Activated CD8-positive, alpha-beta memory T cell treated with anti-CD3 and anti-CD28 coated beads, Interleukin-2, amount 10 ng/mL, durations not matched to agents 7 days and 5 days (primary cell): ENCODE data around the gene ADAMTSL1. TPM values are rescaled to one million over a fixed set of nuclear protein-coding genes. Genes with fewer than 3 reads are reported as not detected.

ENCODE experiments used
- ATAC-seq: fragments of 150-1000 bp; cut with Tn5 transposase; one replicate; pipeline ENCODE4 v1.10.0; 2021; ENCODE audit warnings: moderate library complexity
- CTCF ChIA-PET: fragments of 350-600 bp; sonication (Branson Sonifier 250); formaldehyde crosslinking; loops from one replicate; lab custom pipeline; 2021; ENCODE audit warnings: antibody characterized with exemption; lab: Charles Lee
- DNase-seq: peaks from one replicate; pipeline ENCODE4 v3.0.0-alpha.2; 2020
- H3K27ac Mint-ChIP-seq: one replicate; pipeline ENCODE4 v1.8.0; 2021; ENCODE audit warnings: mild to moderate bottlenecking, mixed read lengths
- H3K27me3 Mint-ChIP-seq: one replicate; pipeline ENCODE4 v1.8.0; 2021; ENCODE audit warnings: mixed read lengths
- H3K36me3 Mint-ChIP-seq: one replicate; pipeline ENCODE4 v1.8.0; 2021; ENCODE audit warnings: mild to moderate bottlenecking, mixed read lengths
- H3K4me1 Mint-ChIP-seq: one replicate; pipeline ENCODE4 v1.8.0; 2021; ENCODE audit warnings: mixed read lengths
- H3K4me3 Mint-ChIP-seq: one replicate; pipeline ENCODE4 v1.8.0; 2021; ENCODE audit warnings: mild to moderate bottlenecking, moderate library complexity, mixed read lengths
- H3K9me3 Mint-ChIP-seq: one replicate; pipeline ENCODE4 v1.8.0; 2022; ENCODE audit warnings: low read depth, mixed read lengths
- total RNA-seq, 2 experiments: library from RNA; stranded (reverse); gene quantifications; one replicate each; pipeline ENCODE4 v1.2.3, GENCODE V29; 2021

The ADAMTSL1 gene
- total RNA-seq, 2 experiments from 2014 or later = not detected

GRCh38 chr9:18753904-18754303 is 280.0 kb downstream of the ADAMTSL1 start:
- H3K9me3 Mint-ChIP-seq = no peaks in the 10 kb centered on the region
- H3K4me1 Mint-ChIP-seq = no peaks in the 10 kb centered on the region
- no peak overlapping the region for H3K27ac Mint-ChIP-seq
- H3K27me3 Mint-ChIP-seq = no peaks in the 10 kb centered on the region
- CTCF ChIA-PET = no interaction called here
- DNase-seq = no peak
- H3K36me3 Mint-ChIP-seq = no peaks in the 10 kb centered on the region
- ATAC-seq = no peak
- no peak overlapping the region for H3K4me3 Mint-ChIP-seq

DNA sequence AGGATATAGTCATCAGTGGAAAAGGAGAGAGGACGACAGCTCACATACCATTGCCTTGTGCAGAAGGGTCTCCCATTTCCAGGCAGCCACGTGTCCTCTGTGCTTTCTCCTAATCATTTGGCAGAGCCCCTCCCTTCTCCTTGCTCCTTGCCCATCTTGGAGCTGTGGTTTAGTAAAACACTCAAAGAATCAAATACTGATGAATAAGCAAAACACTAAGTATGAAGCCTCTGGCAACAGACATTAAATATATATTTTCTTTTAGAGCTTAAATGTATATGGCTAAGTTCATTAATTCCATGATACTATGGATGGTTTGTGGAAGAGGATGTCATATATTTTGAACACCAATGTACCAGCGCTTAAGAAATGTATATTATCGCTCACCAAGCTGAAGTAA is 280.6 kb downstream of the ADAMTSL1 start:
- H3K4me3 Mint-ChIP-seq = no peak overlapping the region
- no peaks in the 10 kb centered on the region for H3K27me3 Mint-ChIP-seq
- ATAC-seq (no peak), DNase-seq (no peak)
- no peak overlapping the region for H3K27ac Mint-ChIP-seq
- no peaks in the 10 kb centered on the region for H3K36me3 Mint-ChIP-seq
- CTCF ChIA-PET = no interaction called here
- no peaks in the 10 kb centered on the region for H3K4me1 Mint-ChIP-seq
- H3K9me3 Mint-ChIP-seq = no peaks in the 10 kb centered on the region

- Mint-ChIP-seq H3K9me3 (no peaks in the 10 kb centered on the region), H3K4me3 (no peak overlapping the region), H3K4me1 (no peaks in the 10 kb centered on the region), H3K27ac (no peak overlapping the region), H3K36me3 (no peaks in the 10 kb centered on the region), H3K27me3 (no peaks in the 10 kb centered on the region)
- DNase-seq (no peak), ATAC-seq (no peak)
- CTCF ChIA-PET = no interaction called here
These were observed 281.3 kb downstream of the ADAMTSL1 start for GRCh38 chr9:18755263-18755662.

DNA sequence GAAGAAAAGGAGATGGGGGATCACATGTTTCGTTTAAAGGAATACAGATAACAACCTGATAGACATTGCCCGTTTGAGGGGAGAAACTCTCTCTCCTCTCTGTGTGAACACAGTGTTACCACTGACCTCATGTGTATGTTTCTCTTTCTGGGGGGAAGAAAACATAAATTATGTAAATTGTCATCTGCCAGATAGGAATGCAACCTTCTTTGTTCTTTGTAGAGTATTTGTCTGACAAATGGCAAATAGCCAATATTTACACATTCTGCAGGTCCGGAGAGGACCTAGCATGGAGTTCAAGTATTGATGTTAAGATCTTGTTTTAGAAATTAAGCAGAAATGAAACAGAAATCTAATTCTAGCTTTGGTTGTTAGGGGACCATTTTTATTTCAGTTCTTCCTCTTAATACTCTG is 282.8 kb downstream of the ADAMTSL1 start:
- no peak overlapping the region for H3K27ac Mint-ChIP-seq
- DNase-seq (no peak), ATAC-seq (no peak)
- H3K9me3 Mint-ChIP-seq = no peaks in the 10 kb centered on the region
- no peaks in the 10 kb centered on the region for H3K4me1 Mint-ChIP-seq
- CTCF ChIA-PET = no interaction called here
- no peak overlapping the region for H3K4me3 Mint-ChIP-seq
- H3K36me3 Mint-ChIP-seq = no peaks in the 10 kb centered on the region
- no peaks in the 10 kb centered on the region for H3K27me3 Mint-ChIP-seq

DNA sequence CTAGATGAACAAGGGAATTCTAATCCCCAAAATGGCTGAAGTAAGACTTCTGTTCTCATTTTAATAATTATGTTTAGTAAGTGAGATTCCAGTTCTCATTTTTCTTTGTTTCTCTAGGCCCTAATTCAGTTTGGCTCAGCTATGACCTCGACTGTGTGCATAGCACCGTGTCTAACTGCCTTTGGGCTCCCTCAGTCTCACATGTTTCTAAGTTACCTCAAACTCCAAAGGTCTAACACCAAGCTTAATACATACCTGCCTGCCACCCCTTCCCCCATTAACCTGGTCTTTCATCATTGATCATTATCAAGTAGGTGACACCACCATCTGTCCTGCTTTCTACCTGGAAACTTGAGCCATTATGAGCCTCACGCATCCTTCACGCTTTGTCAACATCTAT is 285.9 kb downstream of the ADAMTSL1 start:
- H3K4me3 Mint-ChIP-seq = no peak overlapping the region
- H3K9me3 Mint-ChIP-seq = no peaks in the 10 kb centered on the region
- no peak overlapping the region for H3K27ac Mint-ChIP-seq
- no peaks in the 10 kb centered on the region for H3K27me3 Mint-ChIP-seq
- DNase-seq (no peak), ATAC-seq (no peak)
- H3K36me3 Mint-ChIP-seq = no peaks in the 10 kb centered on the region
- CTCF ChIA-PET = no interaction called here
- no peaks in the 10 kb centered on the region for H3K4me1 Mint-ChIP-seq

GRCh38 chr9:18761742-18762300 is 287.9 kb downstream of the ADAMTSL1 start:
- no peak for ATAC-seq
- Mint-ChIP-seq H3K27ac (no peak overlapping the region), H3K27me3 (peaks cover 3% of the 10 kb centered on the region), H3K9me3 (no peaks in the 10 kb centered on the region), H3K4me3 (no peak overlapping the region), H3K36me3 (no peaks in the 10 kb centered on the region), H3K4me1 (no peaks in the 10 kb centered on the region)
- DNase-seq = no peak
- CTCF ChIA-PET = no interaction called here

- Mint-ChIP-seq H3K27me3 (peaks cover 8% of the 10 kb centered on the region), H3K27ac (no peak overlapping the region), H3K36me3 (no peaks in the 10 kb centered on the region), H3K4me1 (no peaks in the 10 kb centered on the region), H3K4me3 (no peak overlapping the region), H3K9me3 (no peaks in the 10 kb centered on the region)
- ATAC-seq (no peak), DNase-seq (no peak)
- CTCF ChIA-PET = no interaction called here
These were observed 293.1 kb downstream of the ADAMTSL1 start for GRCh38 chr9:18766989-18767550.

DNA sequence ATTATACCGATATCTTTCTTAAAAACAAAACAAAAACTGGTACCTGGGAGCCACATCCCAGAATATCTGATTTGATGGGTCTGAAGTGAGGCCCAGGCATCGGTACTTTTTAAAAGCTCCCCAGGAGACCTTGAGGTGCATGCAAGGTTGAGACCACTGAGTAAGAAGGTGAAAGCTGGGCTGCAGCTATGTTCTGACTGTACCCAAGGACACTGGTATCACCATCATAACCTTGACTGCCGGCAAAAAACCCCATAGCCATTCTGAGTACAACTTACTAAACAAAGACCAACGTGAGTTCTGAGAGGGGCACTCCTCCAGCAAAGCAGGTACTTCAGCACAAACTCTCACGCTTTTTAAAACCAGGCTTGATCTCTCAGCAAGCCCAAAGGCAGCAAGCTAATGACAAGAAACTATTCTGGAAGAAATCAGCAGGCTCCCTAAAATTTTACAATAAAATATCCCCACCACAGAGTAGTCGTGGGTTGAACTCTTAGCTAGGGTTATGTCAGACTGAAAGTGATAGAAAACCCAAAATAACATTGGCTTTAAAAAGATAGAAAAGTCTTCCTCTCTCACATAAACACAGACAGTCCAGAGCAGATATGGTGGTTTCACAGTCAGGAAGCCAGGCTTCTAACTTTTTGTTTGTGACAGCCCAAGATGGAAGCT is 295.1 kb downstream of the ADAMTSL1 start:
- Mint-ChIP-seq H3K36me3 (no peaks in the 10 kb centered on the region), H3K27ac (no peak overlapping the region), H3K27me3 (peaks cover 8% of the 10 kb centered on the region), H3K4me1 (no peaks in the 10 kb centered on the region), H3K9me3 (no peaks in the 10 kb centered on the region), H3K4me3 (no peak overlapping the region)
- CTCF ChIA-PET = interaction anchor here (1.4 kb wide), 1 partner anchor 10 kb away, joined by 3 read pairs; no protein-coding TSS in a partner anchor
- no peak for ATAC-seq
- DNase-seq = no peak

DNA sequence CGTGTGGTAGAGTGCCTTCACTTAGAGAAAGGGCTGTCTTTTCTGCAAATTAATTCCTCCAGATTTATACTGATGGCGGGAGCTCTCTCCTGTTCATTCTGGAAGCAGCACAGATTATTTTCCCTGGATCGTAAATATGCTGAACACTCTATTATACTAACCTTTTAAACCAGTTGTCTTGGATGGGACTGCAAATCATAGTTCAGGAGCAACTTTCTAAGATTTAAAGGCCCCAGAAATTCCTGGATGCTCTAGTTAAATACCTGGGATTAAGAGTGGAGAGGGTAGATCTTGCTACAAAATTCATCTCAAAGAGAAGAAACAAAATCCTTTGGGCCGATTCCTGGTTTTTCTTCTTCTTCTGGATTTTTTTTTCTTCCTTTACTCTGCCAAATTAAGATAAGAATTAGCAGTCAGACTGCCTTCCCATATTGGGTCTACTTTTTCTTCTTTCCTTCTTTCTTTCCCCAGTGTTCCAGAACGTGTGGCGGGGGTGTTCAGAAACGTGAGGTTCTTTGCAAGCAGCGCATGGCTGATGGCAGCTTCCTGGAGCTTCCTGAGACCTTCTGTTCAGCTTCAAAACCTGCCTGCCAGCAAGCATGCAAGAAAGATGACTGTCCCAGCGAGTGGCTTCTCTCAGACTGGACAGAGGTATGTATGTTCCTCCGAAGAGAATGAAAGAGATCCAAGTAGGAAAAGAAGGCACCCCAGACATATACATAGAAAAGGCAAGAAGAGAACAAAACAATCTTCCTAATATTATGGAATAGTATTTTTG is 296.4 kb downstream of the ADAMTSL1 start:
- Mint-ChIP-seq H3K9me3 (no peaks in the 10 kb centered on the region), H3K27ac (no peak overlapping the region), H3K27me3 (peaks cover 8% of the 10 kb centered on the region), H3K36me3 (no peaks in the 10 kb centered on the region), H3K4me3 (no peak overlapping the region), H3K4me1 (no peaks in the 10 kb centered on the region)
- ATAC-seq (no peak), DNase-seq (no peak)
- CTCF ChIA-PET = no interaction called here

DNA sequence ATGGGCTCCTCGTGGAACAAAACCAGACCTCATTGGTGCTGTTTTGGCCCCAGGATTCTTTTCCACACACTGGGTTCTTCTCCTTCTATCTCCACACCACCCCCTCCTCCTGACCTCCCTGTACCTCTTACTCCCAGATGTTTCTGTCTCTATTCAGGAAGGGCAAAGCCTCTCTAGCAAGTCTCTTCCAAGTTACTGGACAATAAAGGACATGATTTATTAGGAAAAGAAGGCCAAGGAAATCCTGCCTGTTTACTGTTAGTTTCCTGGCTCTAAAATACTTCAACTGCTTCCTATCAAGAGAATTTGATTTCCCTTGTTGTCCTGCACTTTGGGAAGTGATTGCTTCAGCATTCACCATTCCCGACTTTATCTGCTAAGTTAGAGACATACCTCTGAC is 297.1 kb downstream of the ADAMTSL1 start:
- Mint-ChIP-seq H3K36me3 (no peaks in the 10 kb centered on the region), H3K27me3 (peaks cover 6% of the 10 kb centered on the region), H3K4me3 (no peak overlapping the region), H3K4me1 (no peaks in the 10 kb centered on the region), H3K27ac (no peak overlapping the region), H3K9me3 (no peaks in the 10 kb centered on the region)
- CTCF ChIA-PET = no interaction called here
- ATAC-seq (no peak), DNase-seq (no peak)

DNA sequence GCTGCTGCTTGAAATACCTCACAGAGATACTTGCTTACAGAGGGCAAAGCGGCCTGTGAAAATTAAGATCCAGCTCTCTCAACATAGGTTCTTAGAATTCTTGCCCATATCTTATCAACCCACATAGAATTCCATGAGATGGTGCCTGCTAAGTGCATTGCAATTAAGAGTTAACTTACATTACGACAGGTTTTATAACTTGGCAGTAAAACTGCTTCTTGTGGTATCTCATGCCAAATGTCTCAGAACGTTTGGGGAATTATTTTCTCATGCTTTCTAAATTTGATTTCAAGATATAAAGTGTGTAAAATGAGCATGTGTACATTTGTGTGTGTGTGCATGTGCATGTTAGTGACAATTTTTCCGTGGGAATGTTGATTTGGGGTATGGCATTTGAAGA is 297.8 kb downstream of the ADAMTSL1 start:
- no peaks in the 10 kb centered on the region for H3K36me3 Mint-ChIP-seq
- CTCF ChIA-PET = no interaction called here
- H3K4me1 Mint-ChIP-seq = no peaks in the 10 kb centered on the region
- DNase-seq (no peak), ATAC-seq (no peak)
- H3K9me3 Mint-ChIP-seq = no peaks in the 10 kb centered on the region
- no peak overlapping the region for H3K4me3 Mint-ChIP-seq
- no peak overlapping the region for H3K27ac Mint-ChIP-seq
- peaks cover 5% of the 10 kb centered on the region for H3K27me3 Mint-ChIP-seq

DNA sequence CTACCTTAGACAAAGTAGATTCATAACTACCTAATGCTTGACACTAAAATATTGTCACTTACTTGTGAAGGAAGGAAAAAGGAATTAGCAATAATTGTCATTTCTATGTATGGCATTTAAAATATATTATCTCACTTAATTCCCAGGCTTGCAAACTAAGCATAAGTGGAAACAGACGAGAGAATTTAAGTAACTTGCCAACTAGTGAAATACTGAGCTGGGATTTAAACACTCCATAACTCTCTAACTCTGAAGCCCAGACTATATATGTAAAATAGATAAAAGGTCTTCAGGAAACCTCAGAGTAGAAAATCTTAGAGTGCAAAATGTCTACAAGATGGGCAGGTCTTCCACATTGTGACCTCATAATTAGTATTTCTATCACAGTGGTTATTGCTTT is 301.3 kb downstream of the ADAMTSL1 start:
- no peak overlapping the region for H3K27ac Mint-ChIP-seq
- CTCF ChIA-PET = no interaction called here
- no peak for ATAC-seq
- no peak overlapping the region for H3K4me3 Mint-ChIP-seq
- no peaks in the 10 kb centered on the region for H3K36me3 Mint-ChIP-seq
- no peaks in the 10 kb centered on the region for H3K4me1 Mint-ChIP-seq
- DNase-seq = no peak
- peaks cover 3% of the 10 kb centered on the region for H3K27me3 Mint-ChIP-seq
- no peaks in the 10 kb centered on the region for H3K9me3 Mint-ChIP-seq

GRCh38 chr9:18775930-18776329 is 302.0 kb downstream of the ADAMTSL1 start:
- Mint-ChIP-seq H3K36me3 (no peaks in the 10 kb centered on the region), H3K27ac (no peak overlapping the region)
- CTCF ChIA-PET = no interaction called here

More at GRCh38 chr9:18775930-18776329, 302.0 kb downstream of the ADAMTSL1 start:
- DNase-seq = no peak
- Mint-ChIP-seq H3K4me3 (no peak overlapping the region), H3K4me1 (no peaks in the 10 kb centered on the region), H3K27me3 (peaks cover 3% of the 10 kb centered on the region), H3K9me3 (no peaks in the 10 kb centered on the region)
- ATAC-seq = no peak
